SK-N-SH (cell line): ENCODE measurements around the gene LRRC49. TPM values are rescaled to one million over a fixed set of nuclear protein-coding genes. Genes with fewer than 3 reads are reported as not detected.

Source experiments
- CTCF ChIA-PET: fragments of 300-600, 350-600 bp; formaldehyde crosslinking; extraction: SDS; loops from one replicate; lab custom pipeline; 2021; lab: Yijun Ruan, JAX
- POLR2A ChIA-PET: fragments of 350-600 bp; sonication (Branson Sonifier 250); formaldehyde crosslinking; extraction: SDS; loops from one replicate; lab custom pipeline; 2020; ENCODE audit warnings: antibody characterized with exemption, inconsistent platforms; lab: Yijun Ruan, JAX
- DNase-seq: peaks from one replicate; pipeline ENCODE4 v3.0.0; 2012
- H2AFZ ChIP-seq: fragments of 200-600 bp; sonication (generic); 2 replicates; pipeline ENCODE4 v1.8.1; 2016; ENCODE audit warnings: antibody characterized with exemption, mild to moderate bottlenecking, low read depth
- H3F3A ChIP-seq: fragments of 200-600 bp; sonication (generic); replicated peaks from 2 replicates; pipeline ENCODE3; 2016; ENCODE audit warnings: antibody characterized with exemption, mild to moderate bottlenecking; ENCODE audit not compliant: insufficient read depth
- H3K27ac ChIP-seq, 2 experiments: fragments of 200-500 bp in 1 of 2; fragments of 200-600 bp in 1 of 2; sonication (Bioruptor generic) in 1 of 2; sonication (generic), shearing (Covaris generic) in 1 of 2; 2 replicates each; pipeline versions ENCODE4 v1.5.1 to v1.6.1; 2014 to 2016; ENCODE audit warnings: low read depth in 2 of 2, inconsistent platforms in 1 of 2, low read length in 1 of 2, mild to moderate bottlenecking in 1 of 2, mixed read lengths in 1 of 2
- H3K27me3 ChIP-seq: fragments of 200-600 bp; sonication (generic), shearing (Covaris generic); 2 replicates; pipeline ENCODE4 v1.6.1; 2016; ENCODE audit warnings: mixed run types; ENCODE audit not compliant: insufficient read depth
- H3K36me3 ChIP-seq, 2 experiments: fragments of 200-500 bp in 1 of 2; fragments of 200-600 bp in 1 of 2; sonication (Bioruptor generic) in 1 of 2; sonication (generic) in 1 of 2; replicated peaks in 1 of 2; 2 replicates each; pipeline versions ENCODE3 to v1.5.1; 2014 to 2016; ENCODE audit warnings: low read length in 1 of 2, mild to moderate bottlenecking in 1 of 2; ENCODE audit not compliant: insufficient read depth in 2 of 2, control insufficient read depth in 1 of 2
- H3K4me1 ChIP-seq, 2 experiments: fragments of 200-500 bp in 1 of 2; fragments of 200-600 bp in 1 of 2; sonication (Bioruptor generic) in 1 of 2; sonication (generic), shearing (Covaris generic) in 1 of 2; 2 replicates each; pipeline versions ENCODE4 v1.5.1 to v1.6.1; 2014 to 2016; ENCODE audit warnings: low read depth in 1 of 2, low read length in 1 of 2, mixed run types in 1 of 2; ENCODE audit not compliant: insufficient read depth in 2 of 2, control insufficient read depth in 1 of 2
- H3K4me2 ChIP-seq: fragments of 200-600 bp; sonication (generic), shearing (Covaris generic); 2 replicates; pipeline ENCODE4 v1.6.1; 2017; ENCODE audit warnings: mixed run types
- H3K4me3 ChIP-seq, 2 experiments: fragments of 200-500 bp in 1 of 2; fragments of 200-600 bp in 1 of 2; sonication (Bioruptor generic) in 1 of 2; sonication (generic), shearing (Covaris generic) in 1 of 2; 2 replicates each; pipeline versions ENCODE4 v1.5.1 to v1.8.1; 2014 to 2016; ENCODE audit warnings: low read depth in 2 of 2, inconsistent platforms in 1 of 2, low read length in 1 of 2, mild to moderate bottlenecking in 1 of 2, mixed read lengths in 1 of 2, moderate library complexity in 1 of 2
- H3K79me2 ChIP-seq: fragments of 200-600 bp; sonication (generic); 2 replicates; pipeline ENCODE4 v1.8.1; 2017; ENCODE audit warnings: mild to moderate bottlenecking; ENCODE audit not compliant: insufficient read depth
- H3K9ac ChIP-seq: fragments of 200-600 bp; sonication (generic); 2 replicates; pipeline ENCODE4 v1.6.1; 2017; ENCODE audit warnings: mixed run types
- H3K9me2 ChIP-seq: fragments of 200-600 bp; sonication (generic); 2 replicates; pipeline ENCODE4 v1.6.1; 2017; ENCODE audit warnings: mixed run types
- H3K9me3 ChIP-seq: fragments of 200-600 bp; sonication (generic); 2 replicates; pipeline ENCODE4 v1.6.1; 2017; ENCODE audit warnings: mixed run types, mild to moderate bottlenecking, moderate library complexity
- H4K20me1 ChIP-seq: fragments of 200-600 bp; sonication (generic); 2 replicates; pipeline ENCODE4 v1.6.1; 2017; ENCODE audit warnings: mild to moderate bottlenecking, mixed run types; ENCODE audit not compliant: insufficient read depth
- CHD2 ChIP-seq: fragments of 150-350 bp; IDR thresholded peaks from 2 replicates; pipeline ENCODE4 v1.6.1; 2018; ENCODE audit warnings: low read length; ENCODE audit not compliant: partially characterized antibody
- ELF1 ChIP-seq: IDR thresholded peaks from 2 replicates; pipeline ENCODE4 v1.4.0; 2012
- EP300 ChIP-seq, 2 experiments: IDR thresholded peaks; 2 replicates each; pipeline versions ENCODE4 v1.4.0 to v1.6.1; 2012; ENCODE audit warnings: borderline replicate concordance in 1 of 2, low read depth in 1 of 2, low read length in 1 of 2
- EZH2phosphoT487 ChIP-seq: fragments of 200-600 bp; sonication (generic); IDR thresholded peaks from 2 replicates; pipeline ENCODE4 v1.6.1; 2017; ENCODE audit warnings: low read depth, mixed run types, mild to moderate bottlenecking, antibody characterized with exemption, moderate library complexity, borderline replicate concordance
- FOSL2 ChIP-seq: IDR thresholded peaks from 2 replicates; pipeline ENCODE4 v1.4.0; 2012; ENCODE audit warnings: low read depth, mild to moderate bottlenecking, moderate library complexity, borderline replicate concordance
- GABPA ChIP-seq: IDR thresholded peaks from 2 replicates; pipeline ENCODE4 v1.4.0; 2012; ENCODE audit warnings: low read depth, mild to moderate bottlenecking
- JUND ChIP-seq: IDR thresholded peaks from 2 replicates; pipeline ENCODE4 v1.4.0; 2012
- MEF2A ChIP-seq: IDR thresholded peaks from 2 replicates; pipeline ENCODE4 v1.4.0; 2012; ENCODE audit warnings: low read depth, borderline replicate concordance
- MXI1 ChIP-seq: IDR thresholded peaks from 2 replicates; pipeline ENCODE4 v1.6.1; 2012; ENCODE audit warnings: mild to moderate bottlenecking, low read depth, low read length, improper control_type of control experiment
- NRF1 ChIP-seq: IDR thresholded peaks from 2 replicates; pipeline ENCODE4 v1.6.1; 2012; ENCODE audit warnings: low read depth, mild to moderate bottlenecking, low read length
- RAD21 ChIP-seq: IDR thresholded peaks from 2 replicates; pipeline ENCODE4 v1.6.1; 2012; ENCODE audit warnings: mild to moderate bottlenecking, low read length
- TCF12 ChIP-seq: IDR thresholded peaks from 2 replicates; pipeline ENCODE4 v1.4.0; 2012
- polyA plus RNA-seq, 3 experiments: library from polyadenylated mRNA; depleted of rRNA; stranded (reverse); fragments of >200 nt; gene quantifications; 2 replicates each; pipeline ENCODE4 v1.2.3, GENCODE V29; 2012
- TF ChIP-seq, protein P1 (sequence below): IDR thresholded peaks from 2 replicates; pipeline ENCODE4 v1.4.0; 2012; ENCODE audit warnings: low read depth, borderline replicate concordance
- TF ChIP-seq, protein P2 (sequence below): fragments of 200-600 bp; sonication (generic); IDR thresholded peaks from 2 replicates; pipeline ENCODE4 v1.6.1; 2017; ENCODE audit warnings: antibody characterized with exemption, mild to moderate bottlenecking, moderate library complexity
- TF ChIP-seq, protein P3 (sequence below): IDR thresholded peaks from 2 replicates; pipeline ENCODE4; 2012
- TF ChIP-seq, protein P4 (sequence below): fragments of 150-350 bp; IDR thresholded peaks from 2 replicates; pipeline ENCODE4 v1.6.1; 2016; ENCODE audit warnings: mild to moderate bottlenecking, low read depth, low read length

The LRRC49 gene
- polyA plus RNA-seq, 1 of the 3 experiments (the other 2 are of a cell fraction) = 7.2 TPM

DNA sequence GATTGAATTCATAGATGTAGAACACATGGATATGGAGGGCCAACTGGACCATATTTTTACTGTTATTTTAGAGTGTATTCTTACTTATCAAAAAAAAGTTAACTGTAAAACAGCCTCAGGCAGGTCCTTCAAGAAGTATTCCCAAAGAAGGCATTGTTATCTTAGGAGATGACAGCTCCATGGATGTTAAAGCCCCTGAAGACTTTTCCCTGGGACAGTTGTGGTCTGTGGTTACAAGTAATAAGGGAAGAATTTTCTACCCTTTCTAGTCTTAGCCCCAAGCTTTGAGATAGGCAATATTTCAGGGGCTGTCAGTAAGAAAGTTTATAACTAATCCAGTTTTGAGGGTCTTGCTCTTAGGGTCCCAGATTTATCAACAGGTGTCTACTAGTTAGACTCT lies 62.5 kb downstream of the LRRC49 start:
- no peaks in the 10 kb centered on the region for H3K27me3 ChIP-seq
- H3K27ac ChIP-seq = no peak overlapping the region
- H3K9me2 ChIP-seq = no peaks in the 10 kb centered on the region
- no peak overlapping the region for H3K4me2 ChIP-seq
- peaks cover 10% of the 10 kb centered on the region; the same call in 1 of the 2 replicates for H3K9me3 ChIP-seq
- CTCF ChIA-PET = interaction anchor here (0.6 kb wide), 1 partner anchor 1155 kb away, joined by 3 read pairs; no protein-coding TSS in a partner anchor
- peaks cover 23% of the 10 kb centered on the region for H3F3A ChIP-seq
- peaks cover 0 to 4% of the 10 kb centered on the region in 2 experiments; a peak in 3 of 4 replicates for H3K4me1 ChIP-seq
- TF ChIP-seq, protein P1, sequence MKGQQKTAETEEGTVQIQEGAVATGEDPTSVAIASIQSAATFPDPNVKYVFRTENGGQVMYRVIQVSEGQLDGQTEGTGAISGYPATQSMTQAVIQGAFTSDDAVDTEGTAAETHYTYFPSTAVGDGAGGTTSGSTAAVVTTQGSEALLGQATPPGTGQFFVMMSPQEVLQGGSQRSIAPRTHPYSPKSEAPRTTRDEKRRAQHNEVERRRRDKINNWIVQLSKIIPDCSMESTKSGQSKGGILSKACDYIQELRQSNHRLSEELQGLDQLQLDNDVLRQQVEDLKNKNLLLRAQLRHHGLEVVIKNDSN = no peak
- TF ChIP-seq EP300 (IDR thresholded peaks at IDR 0.05; ENCODE audit: borderline replicate concordance in 1 of 2, low read depth in 1 of 2, low read length in 1 of 2) (0 out of 4 replicates have a peak, but pooled peaks of 1 of the 2 experiments have one; percentile 23), RAD21 (no peak), GABPA (no peak), NRF1 (no peak), CHD2 (no peak), FOSL2 (0 out of 2 replicates have a peak, but pooled peaks have one; percentile 5), JUND (0 out of 2 replicates have a peak, but pooled peaks have one; percentile 25), MEF2A (no peak), EZH2phosphoT487 (no peak), MXI1 (no peak), TCF12 (peak; percentile 60), ELF1 (no peak)
- TF ChIP-seq, protein P2, sequence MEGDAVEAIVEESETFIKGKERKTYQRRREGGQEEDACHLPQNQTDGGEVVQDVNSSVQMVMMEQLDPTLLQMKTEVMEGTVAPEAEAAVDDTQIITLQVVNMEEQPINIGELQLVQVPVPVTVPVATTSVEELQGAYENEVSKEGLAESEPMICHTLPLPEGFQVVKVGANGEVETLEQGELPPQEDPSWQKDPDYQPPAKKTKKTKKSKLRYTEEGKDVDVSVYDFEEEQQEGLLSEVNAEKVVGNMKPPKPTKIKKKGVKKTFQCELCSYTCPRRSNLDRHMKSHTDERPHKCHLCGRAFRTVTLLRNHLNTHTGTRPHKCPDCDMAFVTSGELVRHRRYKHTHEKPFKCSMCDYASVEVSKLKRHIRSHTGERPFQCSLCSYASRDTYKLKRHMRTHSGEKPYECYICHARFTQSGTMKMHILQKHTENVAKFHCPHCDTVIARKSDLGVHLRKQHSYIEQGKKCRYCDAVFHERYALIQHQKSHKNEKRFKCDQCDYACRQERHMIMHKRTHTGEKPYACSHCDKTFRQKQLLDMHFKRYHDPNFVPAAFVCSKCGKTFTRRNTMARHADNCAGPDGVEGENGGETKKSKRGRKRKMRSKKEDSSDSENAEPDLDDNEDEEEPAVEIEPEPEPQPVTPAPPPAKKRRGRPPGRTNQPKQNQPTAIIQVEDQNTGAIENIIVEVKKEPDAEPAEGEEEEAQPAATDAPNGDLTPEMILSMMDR = no peak
- TF ChIP-seq, protein P3, sequence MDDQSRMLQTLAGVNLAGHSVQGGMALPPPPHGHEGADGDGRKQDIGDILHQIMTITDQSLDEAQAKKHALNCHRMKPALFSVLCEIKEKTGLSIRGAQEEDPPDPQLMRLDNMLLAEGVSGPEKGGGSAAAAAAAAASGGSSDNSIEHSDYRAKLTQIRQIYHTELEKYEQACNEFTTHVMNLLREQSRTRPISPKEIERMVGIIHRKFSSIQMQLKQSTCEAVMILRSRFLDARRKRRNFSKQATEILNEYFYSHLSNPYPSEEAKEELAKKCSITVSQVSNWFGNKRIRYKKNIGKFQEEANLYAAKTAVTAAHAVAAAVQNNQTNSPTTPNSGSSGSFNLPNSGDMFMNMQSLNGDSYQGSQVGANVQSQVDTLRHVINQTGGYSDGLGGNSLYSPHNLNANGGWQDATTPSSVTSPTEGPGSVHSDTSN = peak; percentile 67
- TF ChIP-seq, protein P4, sequence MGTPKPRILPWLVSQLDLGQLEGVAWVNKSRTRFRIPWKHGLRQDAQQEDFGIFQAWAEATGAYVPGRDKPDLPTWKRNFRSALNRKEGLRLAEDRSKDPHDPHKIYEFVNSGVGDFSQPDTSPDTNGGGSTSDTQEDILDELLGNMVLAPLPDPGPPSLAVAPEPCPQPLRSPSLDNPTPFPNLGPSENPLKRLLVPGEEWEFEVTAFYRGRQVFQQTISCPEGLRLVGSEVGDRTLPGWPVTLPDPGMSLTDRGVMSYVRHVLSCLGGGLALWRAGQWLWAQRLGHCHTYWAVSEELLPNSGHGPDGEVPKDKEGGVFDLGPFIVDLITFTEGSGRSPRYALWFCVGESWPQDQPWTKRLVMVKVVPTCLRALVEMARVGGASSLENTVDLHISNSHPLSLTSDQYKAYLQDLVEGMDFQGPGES = no peak
- H3K9ac ChIP-seq = no peak overlapping the region
- H4K20me1 ChIP-seq = no peaks in the 10 kb centered on the region
- H3K4me3 ChIP-seq = no peak overlapping the region
- peaks cover 0 to 12% of the 10 kb centered on the region in 2 experiments for H3K36me3 ChIP-seq
- POLR2A ChIA-PET = no interaction called here
- H2AFZ ChIP-seq = no peak overlapping the region
- H3K79me2 ChIP-seq = no peaks in the 10 kb centered on the region
- DNase-seq = no peak
